Spleen (tissue), 11 donors: ENCODE results near the gene KCNJ9. TPM values are rescaled to one million over a fixed set of nuclear protein-coding genes. Genes with fewer than 3 reads are reported as not detected.

Source experiments
- DNase-seq: peaks from one replicate; pipeline ENCODE4 v3.0.0-alpha.2; 2020
- H3K27ac ChIP-seq, 8 donors: fragments of 200-600 bp; sonication (generic) in 7 of 8; 1 replicate in 4 of 8; 2 replicates in 4 of 8; pipeline versions ENCODE4 v1.5.0 to v1.8.0; 2016 to 2021; ENCODE audit warnings: inconsistent platforms in 4 of 8, mild to moderate bottlenecking in 4 of 8, moderate library complexity in 1 of 8
- H3K27me3 ChIP-seq, 7 donors: fragments of 200-600 bp; sonication (generic) in 6 of 7; replicated peaks in 1 of 7; 1 replicate in 4 of 7; 2 replicates in 3 of 7; pipeline versions ENCODE4 v1.5.0 to v1.8.0; 2016 to 2021; ENCODE audit warnings: inconsistent platforms in 3 of 7, mild to moderate bottlenecking in 1 of 7
- H3K36me3 ChIP-seq, 6 donors: fragments of 200-600 bp; sonication (generic) in 5 of 6; 1 replicate in 4 of 6; 2 replicates in 2 of 6; pipeline versions ENCODE4 v1.5.0 to v1.8.0; 2016 to 2021; ENCODE audit warnings: inconsistent platforms in 2 of 6
- H3K4me1 ChIP-seq, 6 donors: fragments of 200-600 bp; sonication (generic) in 5 of 6; 1 replicate in 3 of 6; 2 replicates in 3 of 6; pipeline versions ENCODE4 v1.5.0 to v1.8.0; 2016 to 2021; ENCODE audit warnings: inconsistent platforms in 3 of 6
- H3K4me3 ChIP-seq, 8 donors: fragments of 200-600 bp; sonication (generic) in 7 of 8; 1 replicate in 4 of 8; 2 replicates in 4 of 8; pipeline versions ENCODE4 v1.5.0 to v1.8.0; 2016 to 2021; ENCODE audit warnings: inconsistent platforms in 4 of 8, mild to moderate bottlenecking in 4 of 8, moderate library complexity in 2 of 8
- H3K9me3 ChIP-seq, 8 donors: fragments of 200-600 bp; sonication (generic) in 7 of 8; 1 replicate in 4 of 8; 2 replicates in 4 of 8; pipeline versions ENCODE4 v1.5.0 to v1.8.0; 2016 to 2021; ENCODE audit warnings: inconsistent platforms in 4 of 8
- CTCF ChIP-seq, 11 experiments: fragments of 200-600 bp in 7 of 11; fragments of 450-650 bp in 4 of 11; sonication (generic) in 4 of 11; IDR thresholded peaks in 8 of 11; conservative IDR thresholded peaks in 3 of 11; 1 replicate in 7 of 11; 2 replicates in 4 of 11; pipeline versions ENCODE4 v1.4.0 to v1.8.0; 2016 to 2021; ENCODE audit warnings: antibody characterized with exemption in 11 of 11, inconsistent platforms in 4 of 11, mild to moderate bottlenecking in 1 of 11
- POLR2A ChIP-seq, 3 donors: fragments of 450-650 bp; IDR thresholded peaks; one replicate each; pipeline ENCODE4 v1.5.1; 2017; ENCODE audit warnings: antibody characterized with exemption in 3 of 3, mild to moderate bottlenecking in 1 of 3
- POLR2AphosphoS5 ChIP-seq, 3 donors: sonication (generic); formaldehyde crosslinking; IDR thresholded peaks; one replicate each; pipeline ENCODE4 v1.5.1; 2017; ENCODE audit warnings: antibody characterized with exemption in 3 of 3
- WGBS, 5 donors: extraction: QIAGEN DNeasy Blood & Tissue Kit in 3 of 5; methylation state at CpG; one replicate each; pipeline versions ENCODE4 v1.1.5 to v1.1.7; 2013 to 2018; 5-methylcytosine and 5-hydroxymethylcytosine counted together
- intact Hi-C: fragments of 100-400 bp; cut with DNase I; formaldehyde crosslinking; loops from one replicate; pipeline ENCODE4 v1.15.0; 2023; ENCODE audit warnings: low total_unique reads
- polyA plus RNA-seq, 3 donors: library from polyadenylated mRNA; stranded (reverse); fragments of 200-250 nt; gene quantifications; one replicate each; pipeline ENCODE4 v1.2.1, GENCODE V29; 2013
- total RNA-seq, 7 donors: library from RNA; depleted of rRNA in 3 of 7; stranded (reverse); fragments of >200 nt in 3 of 7; fragmentation: NEBNext Ultra II Directional in 4 of 7; extraction: Animal tissue kit (Norgen Biotek cat#: 25700) in 4 of 7; gene quantifications; one replicate each; pipeline versions ENCODE4 v1.1.0 to v1.2.1, GENCODE V29; 2016 to 2021
- donor health status: healthy with polysubstance abuse.
- donor health status: DM: no; HTN: no; CAD: no; lungs with moderate emphysema.
- donor health status: DM: no; HTN: no; CAD: no.
- donor health status: Bipolar disorder and iron deficiency.
- donor health status: healthy.
- donor health status: DM: no; HTN: no; CAD: no.
- donor health status: DM: yes; HTN: yes; CAD: no.

KCNJ9 gene
- total and polyA plus RNA-seq, 10 donors = not detected

GRCh38 chr1:160090760-160091159, 9.4 kb downstream of the KCNJ9 start:
- H3K9me3 ChIP-seq = no peaks in the 10 kb centered on the region
- intact Hi-C loops = loop anchor here (10.0 kb wide), 1 partner anchor 306 kb away; the partner anchor contains the start of gene DUSP23
- peaks cover 0 to 19% (median under 1%) of the 10 kb centered on the region in 6 donors for H3K4me1 ChIP-seq
- H3K27me3 ChIP-seq = no peaks in the 10 kb centered on the region
- H3K27ac ChIP-seq = no peak overlapping the region
- 90 to 97% (median 94%) methylated on average over 4 of the region's 4 CpGs for WGBS, 5 donors
- peaks cover 0 to 89% (median 49%) of the 10 kb centered on the region in 6 donors for H3K36me3 ChIP-seq
- TF ChIP-seq CTCF (IDR thresholded peaks at IDR 0.05 in 8 of 11, conservative IDR thresholded peaks at IDR 0.05 in 3 of 11) (no peak), POLR2A (IDR thresholded peaks at IDR 0.05) (no peak), POLR2AphosphoS5 (IDR thresholded peaks at IDR 0.05) (no peak)
- DNase-seq = peak; percentile 56
- no peak overlapping the region for H3K4me3 ChIP-seq

GRCh38 chr1:160091666-160092223, 10.4 kb downstream of the KCNJ9 start:
- no peak overlapping the region for H3K27ac ChIP-seq
- H3K36me3 ChIP-seq = peaks cover 0 to 89% (median 49%) of the 10 kb centered on the region in 6 donors
- H3K9me3 ChIP-seq = no peaks in the 10 kb centered on the region
- WGBS, 5 donors = 91 to 95% (median 95%) methylated on average over 5 of the region's 5 CpGs
- peak; percentile 71 for DNase-seq
- TF ChIP-seq POLR2A (IDR thresholded peaks at IDR 0.05) (no peak), POLR2AphosphoS5 (IDR thresholded peaks at IDR 0.05) (no peak), CTCF (IDR thresholded peaks at IDR 0.05 in 8 of 11, conservative IDR thresholded peaks at IDR 0.05 in 3 of 11) (no peak)
- H3K27me3 ChIP-seq = no peaks in the 10 kb centered on the region
- peaks cover 1 to 29% (median 9%) of the 10 kb centered on the region in 6 donors for H3K4me1 ChIP-seq
- intact Hi-C loops = loop anchor here (10.0 kb wide), 1 partner anchor 307 kb away; the partner anchor contains the start of gene DUSP23
- H3K4me3 ChIP-seq = no peak overlapping the region

GRCh38 chr1:160092366-160093068, 11.2 kb downstream of the KCNJ9 start:
- intact Hi-C loops = loop anchor here (10.0 kb wide), 1 partner anchor 308 kb away; the partner anchor contains the start of gene DUSP23
- H3K36me3 ChIP-seq = peaks cover 0 to 81% (median 49%) of the 10 kb centered on the region in 6 donors
- H3K27me3 ChIP-seq = no peaks in the 10 kb centered on the region
- 94 to 97% (median 96%) methylated on average over 19 to 32 of the region's 32 CpGs for WGBS, 5 donors
- TF ChIP-seq POLR2A (IDR thresholded peaks at IDR 0.05) (no peak), CTCF (IDR thresholded peaks at IDR 0.05 in 8 of 11, conservative IDR thresholded peaks at IDR 0.05 in 3 of 11) (no peak), POLR2AphosphoS5 (IDR thresholded peaks at IDR 0.05) (no peak)
- peaks cover 9 to 36% (median 17%) of the 10 kb centered on the region in 6 donors for H3K4me1 ChIP-seq
- H3K4me3 ChIP-seq = no peak overlapping the region
- H3K9me3 ChIP-seq = no peaks in the 10 kb centered on the region
- H3K27ac ChIP-seq = no peak overlapping the region
- peak; percentile 73 for DNase-seq

- no peak overlapping the region for H3K27ac ChIP-seq
- no peak for TF ChIP-seq POLR2A (IDR thresholded peaks at IDR 0.05)
- intact Hi-C loops = loop anchor here (10.0 kb wide), 1 partner anchor 308 kb away; the partner anchor contains the start of gene DUSP23
Measured at GRCh38 chr1:160093069-160093395, 11.7 kb downstream of the KCNJ9 start.

More at GRCh38 chr1:160093069-160093395, 11.7 kb downstream of the KCNJ9 start:
- Histone ChIP-seq H3K9me3 (no peaks in the 10 kb centered on the region), H3K27me3 (no peaks in the 10 kb centered on the region), H3K36me3 (peaks cover 0 to 77% (median 48%) of the 10 kb centered on the region in 6 donors), H3K4me3 (no peak overlapping the region), H3K4me1 (peaks cover 14 to 41% (median 22%) of the 10 kb centered on the region in 6 donors)
- DNase-seq = peak; percentile 75
- 65 to 87% (median 82%) methylated on average over 5 to 9 of the region's 9 CpGs for WGBS, 5 donors
